Parathyroid adenoma (tissue), 2 donors: Measurements from ENCODE around the gene PCARE.

Source experiments
- H2AFZ ChIP-seq: fragments of 300-600 bp; sonication (generic); one replicate; pipeline ENCODE4 v1.7.0; 2017; ENCODE audit warnings: antibody characterized with exemption, mild to moderate bottlenecking
- H3K27ac ChIP-seq: fragments of 300-600 bp; sonication (generic); one replicate; pipeline ENCODE4 v1.7.0; 2017
- H3K27me3 ChIP-seq: fragments of 300-600 bp; sonication (generic); one replicate; pipeline ENCODE4 v1.7.0; 2017; ENCODE audit warnings: low read length; ENCODE audit not compliant: control insufficient read depth, insufficient read depth
- H3K36me3 ChIP-seq: fragments of 300-600 bp; sonication (generic); one replicate; pipeline ENCODE4 v1.7.0; 2017; ENCODE audit warnings: low read length; ENCODE audit not compliant: control insufficient read depth, insufficient read depth
- H3K4me1 ChIP-seq: fragments of 300-600 bp; sonication (generic); one replicate; pipeline ENCODE4 v1.7.0; 2017; ENCODE audit warnings: control low read depth
- H3K4me2 ChIP-seq: fragments of 300-600 bp; sonication (generic); one replicate; pipeline ENCODE4 v1.7.0; 2017; ENCODE audit warnings: low read length
- H3K4me3 ChIP-seq: fragments of 300-600 bp; sonication (generic); one replicate; pipeline ENCODE4 v1.7.0; 2017; ENCODE audit warnings: low read depth, low read length
- H3K79me2 ChIP-seq: fragments of 300-600 bp; sonication (generic); one replicate; pipeline ENCODE4 v1.7.0; 2017; ENCODE audit warnings: control low read depth
- H3K9ac ChIP-seq: fragments of 300-600 bp; sonication (generic); one replicate; pipeline ENCODE4 v1.7.0; 2017; ENCODE audit warnings: mild to moderate bottlenecking
- H3K9me3 ChIP-seq: fragments of 300-600 bp; sonication (generic); one replicate; pipeline ENCODE4 v1.7.0; 2017; ENCODE audit warnings: low read length; ENCODE audit not compliant: control insufficient read depth
- TF ChIP-seq, protein P1 (sequence below): fragments of 300-600 bp; sonication (generic); IDR thresholded peaks from one replicate; pipeline ENCODE4 v1.7.0; 2017; ENCODE audit warnings: antibody characterized with exemption, mild to moderate bottlenecking
- donor health status: primary hyperparathyroidism.

The PCARE gene

GRCh38 chr2:29117636-29118303 is 43.4 kb upstream of the PCARE start:
- H3K9ac ChIP-seq, result no peak overlapping the region
- H2AFZ ChIP-seq, result no peak overlapping the region
- TF ChIP-seq, protein P1, sequence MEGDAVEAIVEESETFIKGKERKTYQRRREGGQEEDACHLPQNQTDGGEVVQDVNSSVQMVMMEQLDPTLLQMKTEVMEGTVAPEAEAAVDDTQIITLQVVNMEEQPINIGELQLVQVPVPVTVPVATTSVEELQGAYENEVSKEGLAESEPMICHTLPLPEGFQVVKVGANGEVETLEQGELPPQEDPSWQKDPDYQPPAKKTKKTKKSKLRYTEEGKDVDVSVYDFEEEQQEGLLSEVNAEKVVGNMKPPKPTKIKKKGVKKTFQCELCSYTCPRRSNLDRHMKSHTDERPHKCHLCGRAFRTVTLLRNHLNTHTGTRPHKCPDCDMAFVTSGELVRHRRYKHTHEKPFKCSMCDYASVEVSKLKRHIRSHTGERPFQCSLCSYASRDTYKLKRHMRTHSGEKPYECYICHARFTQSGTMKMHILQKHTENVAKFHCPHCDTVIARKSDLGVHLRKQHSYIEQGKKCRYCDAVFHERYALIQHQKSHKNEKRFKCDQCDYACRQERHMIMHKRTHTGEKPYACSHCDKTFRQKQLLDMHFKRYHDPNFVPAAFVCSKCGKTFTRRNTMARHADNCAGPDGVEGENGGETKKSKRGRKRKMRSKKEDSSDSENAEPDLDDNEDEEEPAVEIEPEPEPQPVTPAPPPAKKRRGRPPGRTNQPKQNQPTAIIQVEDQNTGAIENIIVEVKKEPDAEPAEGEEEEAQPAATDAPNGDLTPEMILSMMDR, result no peak
- H3K4me3 ChIP-seq, result no peak overlapping the region
- H3K27ac ChIP-seq, result no peak overlapping the region
- H3K79me2 ChIP-seq, result no peaks in the 10 kb centered on the region
- H3K9me3 ChIP-seq, result no peaks in the 10 kb centered on the region
- no peaks in the 10 kb centered on the region for H3K27me3 ChIP-seq
- H3K4me2 ChIP-seq, result no peak overlapping the region
- no peaks in the 10 kb centered on the region for H3K4me1 ChIP-seq
- H3K36me3 ChIP-seq, result no peaks in the 10 kb centered on the region

DNA sequence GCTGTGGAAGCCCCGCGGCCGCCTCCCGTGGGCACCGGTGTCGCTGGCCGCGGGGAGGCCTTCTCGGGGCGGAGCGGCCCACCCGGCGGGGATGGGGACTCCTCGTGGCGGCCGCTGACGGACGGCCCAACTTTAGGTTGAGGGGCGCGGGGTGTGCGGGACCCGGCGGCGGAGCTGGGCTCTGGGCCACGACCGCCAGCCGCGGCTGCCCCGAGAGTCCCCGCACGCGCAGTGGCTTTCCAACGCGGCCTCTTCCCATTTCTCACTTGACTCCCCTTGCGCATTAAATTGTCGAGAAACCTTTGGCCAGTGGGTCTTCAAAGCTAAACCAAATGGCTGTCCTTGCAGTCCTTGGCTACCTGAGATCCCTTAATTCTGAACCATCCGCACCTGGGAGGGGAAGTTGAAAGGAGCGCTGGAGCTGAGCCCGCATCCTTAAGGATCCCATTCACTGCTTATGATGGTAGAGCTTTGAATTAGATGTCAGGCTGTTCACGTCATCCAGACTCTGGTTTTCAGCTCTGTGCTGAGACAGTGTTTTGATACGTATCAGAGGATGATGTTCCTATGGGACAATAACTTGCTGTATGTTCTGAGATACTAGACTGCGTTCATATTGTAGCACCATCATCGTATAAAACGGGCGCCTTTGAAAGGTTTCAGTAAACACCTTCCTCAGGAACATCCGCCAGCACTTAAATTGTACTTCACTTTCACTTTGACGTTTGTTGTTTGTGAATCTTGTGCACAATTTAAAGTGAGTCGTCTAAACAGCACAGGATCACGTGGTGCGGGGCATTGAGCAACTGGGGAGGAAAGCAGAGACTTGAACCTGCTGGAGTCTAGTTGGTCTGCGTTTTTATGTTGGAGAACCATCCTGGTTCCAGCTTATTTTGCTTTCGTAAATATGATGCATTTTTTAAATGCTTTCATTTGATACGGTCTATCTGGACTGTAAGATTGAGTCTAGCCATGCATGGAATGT is 41.8 kb upstream of the PCARE start:
- Histone ChIP-seq H3K4me3 (peak overlapping the region; percentile 74), H3K9me3 (no peaks in the 10 kb centered on the region), H3K4me1 (no peaks in the 10 kb centered on the region), H3K9ac (peak overlapping the region; percentile 71), H3K27ac (peak overlapping the region; percentile 55), H3K27me3 (no peaks in the 10 kb centered on the region), H3K4me2 (peak overlapping the region; percentile 88), H3K36me3 (no peaks in the 10 kb centered on the region), H3K79me2 (no peaks in the 10 kb centered on the region), H2AFZ (peak overlapping the region; percentile 61)
- TF ChIP-seq, protein P1, result no peak

GRCh38 chr2:29114946-29115609 is 40.8 kb upstream of the PCARE start, which contains the start of gene CLIP4:
CLIP4 (plus strand) TSS chr2:29115415; CDS start chr2:29121389, 5,974 bp downstream.
- Histone ChIP-seq H3K4me3 (peak within 1 kb of the TSS; percentile 74), H3K27ac (peak within 1 kb of the TSS; percentile 55), H3K4me2 (peak within 1 kb of the TSS; percentile 88), H3K9ac (peak within 1 kb of the TSS; percentile 71), H3K4me1 (no peaks in the 10 kb centered on the region), H3K9me3 (no peaks in the 10 kb centered on the region), H3K27me3 (no peaks in the 10 kb centered on the region), H3K36me3 (no peaks in the 10 kb centered on the region), H2AFZ (peak within 1 kb of the TSS; percentile 96), H3K79me2 (no peaks in the 10 kb centered on the region)
- TF ChIP-seq, protein P1, result no peak

DNA sequence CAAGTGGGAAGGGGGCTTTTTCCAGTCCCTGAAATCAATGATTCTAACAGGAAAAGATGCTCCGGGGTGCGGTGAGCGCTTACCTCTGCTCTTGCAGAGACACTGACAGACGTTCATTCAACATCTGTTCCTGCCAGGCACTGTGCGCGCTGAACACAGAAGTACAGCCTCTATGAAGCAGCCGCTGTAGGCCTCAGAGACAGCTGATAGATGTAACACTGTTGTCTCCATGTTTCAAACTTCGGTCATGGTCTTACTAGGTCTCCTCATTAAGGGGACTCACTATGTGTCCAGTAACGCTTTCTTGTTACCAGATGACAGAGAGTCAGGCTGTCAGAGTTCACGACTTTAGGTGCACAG is 40.2 kb upstream of the PCARE start:
- H3K4me1 ChIP-seq, result no peaks in the 10 kb centered on the region

More for the DNA sequence above, 40.2 kb upstream of the PCARE start:
- Histone ChIP-seq H3K9me3 (no peaks in the 10 kb centered on the region), H3K27me3 (no peaks in the 10 kb centered on the region), H3K4me3 (peak overlapping the region; percentile 45), H3K9ac (no peak overlapping the region), H3K27ac (peak overlapping the region; percentile 54), H3K4me2 (peak overlapping the region; percentile 69), H2AFZ (peak overlapping the region; percentile 96), H3K36me3 (no peaks in the 10 kb centered on the region), H3K79me2 (no peaks in the 10 kb centered on the region)
- TF ChIP-seq, protein P1, result no peak
